GM19023 (cell line): ENCODE results near the gene COX6A2.
"Not testable (repeated sequence)": the region's sequence is repeated elsewhere in the genome, so short reads cannot be mapped to it uniquely, and the experiment has no call there.

Source experiments
- ATAC-seq: cut with Tn5 transposase; IDR thresholded peaks from one replicate; pipeline ENCODE4 v1.9.1; 2021; ENCODE audit warnings: mild to moderate bottlenecking, moderate library complexity; ENCODE audit not compliant: unreplicated experiment

COX6A2 gene

GRCh38 chr16:31461921-31462804 lies 34.0 kb upstream of the COX6A2 start:
- ATAC-seq = no peak

GRCh38 chr16:31461201-31461920 lies 33.2 kb upstream of the COX6A2 start:
- ATAC-seq = no peak

DNA sequence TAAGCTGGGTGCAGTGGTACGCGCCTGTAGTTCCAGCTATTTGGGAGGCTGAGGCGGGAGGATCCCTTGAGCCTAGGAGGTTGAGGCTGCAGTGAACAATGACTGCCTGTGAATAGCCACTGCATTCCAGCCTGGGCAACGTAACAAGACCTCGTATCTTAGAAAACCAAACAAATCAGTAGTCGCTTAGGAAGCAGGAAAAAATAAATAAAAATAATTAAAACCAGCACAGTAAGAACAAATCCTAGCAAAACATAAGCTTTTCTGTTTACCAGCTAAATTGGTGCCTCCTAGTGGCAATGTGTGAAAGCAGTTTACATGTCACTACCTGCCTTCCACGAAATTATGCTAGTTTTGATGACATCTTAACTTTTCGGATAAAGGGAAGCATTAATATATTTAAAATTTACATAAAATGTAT lies 32.4 kb upstream of the COX6A2 start:
- no peak for ATAC-seq

GRCh38 chr16:31459687-31460581 lies 31.8 kb upstream of the COX6A2 start:
- peak; percentile 68 for ATAC-seq

DNA sequence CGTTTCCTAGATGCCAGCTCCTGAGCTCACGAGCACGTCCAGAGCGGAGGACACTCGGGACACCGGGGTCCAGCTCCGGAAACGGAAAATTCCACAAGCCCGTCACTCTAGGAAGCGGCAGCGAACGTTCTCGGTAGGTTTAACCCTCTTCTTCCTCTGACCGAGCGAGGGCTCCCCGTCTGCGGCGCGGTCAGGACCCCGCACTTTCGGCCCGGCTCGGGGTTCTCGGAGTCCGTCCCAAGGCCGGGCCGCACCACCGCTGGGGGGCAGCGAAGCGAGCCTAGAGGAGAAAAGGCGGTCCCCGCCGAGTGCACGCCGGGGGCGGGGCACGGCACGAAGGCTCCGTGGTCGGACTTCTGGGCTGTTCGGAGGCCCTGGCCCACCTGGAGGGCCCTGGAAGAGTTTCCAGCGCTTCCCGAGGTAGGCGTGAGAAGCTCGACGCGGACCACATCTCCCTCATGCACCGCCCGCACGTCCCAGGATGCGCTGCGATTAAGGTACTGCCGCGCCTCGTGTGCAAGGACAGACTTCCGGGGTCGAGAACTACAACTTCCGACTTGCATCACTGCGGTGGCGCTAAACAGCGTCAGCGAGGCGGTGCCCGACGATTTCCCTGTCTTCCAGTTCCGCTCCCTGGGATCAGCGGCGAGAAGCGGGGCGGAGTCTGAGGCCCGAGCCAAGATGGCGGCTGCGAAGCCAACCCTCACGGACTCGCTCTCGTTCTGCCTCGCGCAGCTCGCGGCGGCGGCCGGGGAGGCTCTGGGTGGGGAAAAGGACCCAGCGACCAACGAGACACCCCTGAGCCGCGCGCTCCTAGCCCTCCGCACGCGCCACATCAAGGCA lies 30.9 kb upstream of the COX6A2 start, which contains the start of gene ARMC5:
TSS of gene ARMC5 (plus strand) at position 658 of the 843 bp plus-strand sequence. CDS start at position 682, 24 bp downstream.
- ATAC-seq = peak; percentile 79

DNA sequence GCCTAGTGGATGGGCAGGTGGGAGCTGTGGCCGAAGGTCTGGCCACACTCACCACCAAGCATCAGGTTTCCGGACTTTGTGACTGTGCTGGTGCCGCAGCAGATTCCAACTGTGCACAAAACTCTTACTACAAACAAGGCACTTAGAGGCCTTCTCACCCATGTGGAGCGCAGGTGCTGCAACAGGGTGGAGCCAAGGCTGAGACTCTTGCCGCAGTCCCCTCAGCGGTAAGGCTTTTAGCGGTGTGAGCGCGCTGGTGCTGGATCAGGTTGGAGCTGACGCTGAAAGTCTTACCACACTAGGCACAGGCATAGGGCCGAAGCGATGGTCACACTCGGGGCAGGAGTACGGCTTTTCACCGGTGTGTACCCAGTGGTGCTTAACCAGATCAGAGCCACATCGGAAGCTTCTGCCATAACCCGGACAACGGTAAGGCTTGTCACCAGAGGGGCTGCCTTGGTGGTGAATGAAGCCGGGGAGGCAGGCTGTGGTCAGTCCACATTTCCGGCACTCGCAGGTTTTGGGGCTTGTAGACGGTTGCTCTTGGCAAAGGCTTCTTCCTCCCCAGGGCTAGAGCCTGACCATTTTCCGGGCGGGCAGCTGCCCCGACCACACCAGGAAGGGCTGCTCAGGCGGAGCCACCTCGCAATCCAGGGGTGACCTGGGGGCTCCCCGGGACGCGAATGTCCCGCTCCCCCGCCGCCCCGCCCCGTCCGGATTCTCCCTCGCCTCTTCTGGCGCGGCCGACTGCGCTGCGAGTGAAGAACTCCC lies 30.1 kb upstream of the COX6A2 start:
- peak; percentile 3 for ATAC-seq

DNA sequence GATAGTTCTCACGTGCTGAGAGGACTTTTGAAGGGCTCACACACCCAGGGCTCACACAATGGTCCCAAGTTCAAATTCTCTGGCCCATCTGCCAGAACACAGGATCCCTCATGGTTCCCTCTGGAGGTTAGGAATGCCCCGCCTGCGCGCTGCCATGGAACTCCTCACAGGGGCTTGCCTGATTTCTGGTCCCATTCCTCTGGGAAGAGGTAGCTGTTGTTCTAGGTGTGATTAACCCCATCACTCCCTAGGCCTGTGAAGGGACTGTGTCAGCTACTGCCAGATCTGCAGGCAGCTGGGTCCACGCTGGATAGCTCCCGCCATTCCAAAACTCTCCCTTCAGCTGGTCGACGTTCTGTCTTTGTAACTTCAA lies 28.8 kb upstream of the COX6A2 start:
- ATAC-seq = no peak

GRCh38 chr16:31455601-31456314 lies 27.6 kb upstream of the COX6A2 start:
- ATAC-seq = no peak

GRCh38 chr16:31453255-31454204 lies 25.4 kb upstream of the COX6A2 start:
- no peak for ATAC-seq

DNA sequence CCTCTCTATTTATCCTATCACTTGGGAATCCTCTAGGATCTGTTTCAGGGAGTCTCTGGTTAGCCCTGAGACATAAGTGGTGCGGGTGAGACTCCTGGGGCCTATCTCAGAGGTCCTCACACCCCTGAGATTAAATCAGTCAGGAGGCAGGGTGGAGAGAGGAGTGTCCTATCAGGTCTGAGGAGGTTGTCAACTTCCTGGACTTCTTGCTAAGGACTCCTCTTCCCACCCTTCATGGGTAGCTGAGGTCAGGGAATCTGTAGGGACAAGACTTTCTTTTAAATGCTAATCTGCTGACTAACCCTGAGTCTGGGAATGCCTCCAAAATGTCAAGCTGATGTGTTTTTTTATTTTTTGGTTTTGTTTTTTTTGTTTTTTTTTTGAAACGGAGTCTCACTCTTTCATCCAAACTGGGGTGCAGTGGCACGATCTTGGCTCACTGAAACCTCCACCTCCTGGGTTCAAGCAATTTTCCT lies 24.5 kb upstream of the COX6A2 start:
- ATAC-seq = no peak

DNA sequence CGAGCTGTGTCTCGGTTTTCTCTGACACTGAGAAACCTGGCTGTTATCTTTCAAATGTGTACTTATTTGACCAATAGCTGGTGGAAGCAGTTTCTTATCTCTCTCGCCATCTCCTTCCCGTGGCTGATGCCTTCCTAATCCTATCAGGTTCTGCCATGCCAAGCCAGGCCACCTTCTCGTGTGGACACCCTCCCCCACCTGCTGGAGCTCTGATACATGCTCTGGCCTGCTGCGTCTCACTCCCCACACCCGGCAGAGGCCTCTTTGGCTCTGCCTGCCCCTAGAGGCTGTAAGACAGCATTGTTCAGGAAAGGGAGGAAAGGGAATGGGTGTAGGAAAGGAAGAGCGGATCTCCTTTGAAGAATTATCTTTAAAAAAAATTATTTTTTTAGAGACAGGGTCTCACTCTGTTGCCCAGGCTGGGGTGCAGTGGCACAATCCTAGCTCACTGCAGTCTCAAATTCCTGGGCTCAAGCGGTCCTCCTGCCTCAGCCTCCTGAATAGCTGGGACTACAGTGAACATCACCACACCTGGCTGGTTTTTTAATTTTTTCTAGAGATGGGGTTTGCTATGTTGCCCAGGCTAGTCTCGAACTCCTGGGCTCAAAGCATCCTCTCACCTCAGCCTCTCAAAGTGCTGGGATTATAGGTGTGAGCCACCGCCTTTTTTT lies 23.7 kb upstream of the COX6A2 start:
- ATAC-seq = no peak

- no peak for ATAC-seq
These were observed 23.0 kb upstream of the COX6A2 start for GRCh38 chr16:31451201-31451600.

DNA sequence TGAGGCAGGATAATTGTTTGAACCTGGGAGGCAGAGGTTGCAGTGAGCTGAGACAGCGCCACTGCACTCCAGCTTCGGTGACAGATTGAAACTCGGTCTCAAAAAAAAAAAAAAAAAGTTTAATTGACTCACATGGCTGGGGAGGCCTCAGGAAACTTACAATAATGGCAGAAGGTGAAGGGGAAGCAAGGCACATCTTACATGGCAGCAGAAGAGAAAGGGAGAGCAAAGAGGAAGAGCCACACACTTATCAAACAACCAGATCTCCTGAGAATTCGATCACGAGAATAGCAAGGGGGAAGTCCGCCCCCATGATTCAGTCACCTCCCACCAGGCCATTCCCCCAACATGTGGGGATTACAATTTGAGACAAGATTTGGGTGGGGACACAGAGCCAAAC lies 17.8 kb upstream of the COX6A2 start:
- ATAC-seq = not testable (repeated sequence)

GRCh38 chr16:31441956-31442355 lies 13.8 kb upstream of the COX6A2 start:
- ATAC-seq = no peak

DNA sequence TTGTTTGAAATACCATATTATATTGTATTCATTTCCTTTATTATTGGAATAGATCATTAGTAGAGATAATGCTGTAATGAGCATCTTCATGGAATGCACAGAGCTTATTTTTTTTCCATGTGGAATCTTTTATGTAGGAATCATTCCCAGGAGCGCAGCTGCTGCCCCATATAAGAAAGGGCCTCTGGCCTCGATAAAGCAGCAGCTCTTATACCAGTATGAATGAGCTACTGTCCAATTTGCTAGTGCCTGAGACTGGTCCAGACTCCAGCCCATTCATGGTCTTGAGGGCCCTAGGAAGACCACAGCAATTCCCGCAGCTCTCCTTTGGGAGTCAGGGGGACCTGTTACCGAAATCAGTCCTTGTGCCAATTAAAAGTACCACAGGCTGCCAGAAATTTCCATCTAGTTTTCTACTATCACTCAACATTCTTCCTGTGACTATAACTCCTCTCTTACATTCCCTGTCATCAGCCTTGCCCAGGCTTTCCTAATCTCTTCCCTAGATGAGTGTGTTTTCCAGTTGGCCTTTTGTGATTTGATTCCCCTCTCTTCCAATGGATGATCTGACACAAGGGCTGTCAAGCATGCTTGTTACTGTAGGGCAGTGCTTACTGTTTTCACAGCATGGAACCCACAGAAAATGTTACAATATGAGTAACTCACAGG lies 12.5 kb upstream of the COX6A2 start:
- no peak for ATAC-seq

DNA sequence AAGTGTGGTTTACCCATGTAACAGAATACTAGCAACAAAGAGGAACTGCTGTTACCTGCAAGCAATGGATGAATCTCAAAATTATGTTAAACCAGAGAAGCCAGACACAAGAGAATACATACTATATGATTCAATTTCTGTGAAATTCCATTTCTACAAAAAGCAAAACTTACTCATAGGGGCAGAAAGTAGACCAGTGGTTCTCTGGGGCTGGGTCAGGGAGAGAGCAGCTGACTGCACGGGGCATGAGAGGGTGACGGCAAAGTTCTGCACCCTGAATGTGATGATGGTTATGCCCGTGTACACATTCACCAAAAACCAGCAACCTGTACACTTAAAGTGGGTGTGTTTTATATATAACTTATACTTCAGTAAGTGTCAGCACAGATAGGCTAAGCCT lies 11.4 kb upstream of the COX6A2 start:
- no peak for ATAC-seq
